CD4-positive, alpha-beta T cell (primary cell): Measurements from ENCODE around the gene PAAF1. TPM values are rescaled to one million over a fixed set of nuclear protein-coding genes. Genes with fewer than 3 reads are reported as not detected.

Experiments used
- ATAC-seq: fragments of 200-7000 bp; cut with Tn5 transposase; one replicate; pipeline ENCODE4 v1.10.0; 2022; ENCODE audit warnings: mild to moderate bottlenecking; ENCODE audit not compliant: poor library complexity
- CTCF ChIA-PET: fragments of 350-600 bp; sonication (Branson Sonifier 250); formaldehyde crosslinking; loops from one replicate; lab custom pipeline; 2021; ENCODE audit warnings: antibody characterized with exemption, inconsistent platforms; lab: Charles Lee
- POLR2A ChIA-PET: fragments of 350-600 bp; sonication (Branson Sonifier 250); formaldehyde crosslinking; loops from one replicate; lab custom pipeline; 2021; ENCODE audit warnings: antibody characterized with exemption, inconsistent platforms; lab: Charles Lee
- DNase-seq, 14 experiments: peaks; one replicate each; pipeline ENCODE4 v3.0.0-alpha.2; 2013 to 2020; ENCODE audit warnings: mixed read lengths in 2 of 14
- H3K27ac ChIP-seq, 2 donors: one replicate each; pipeline versions ENCODE4 v1.5.1 to v1.7.0; 2013; ENCODE audit warnings: low read length in 2 of 2, low read depth in 1 of 2, mild to moderate bottlenecking in 1 of 2
- H3K27me3 ChIP-seq, 2 experiments: 1 replicate in 1 of 2; 2 replicates in 1 of 2; pipeline versions ENCODE4 v1.6.1 to v1.7.0; 2013; ENCODE audit warnings: low read length in 2 of 2, control low read depth in 1 of 2, mild to moderate bottlenecking in 1 of 2, moderate library complexity in 1 of 2; ENCODE audit not compliant: insufficient read depth in 2 of 2, control insufficient read depth in 1 of 2
- H3K36me3 ChIP-seq: one replicate; pipeline ENCODE4 v1.6.1; 2013; ENCODE audit warnings: low read length, control low read depth; ENCODE audit not compliant: insufficient read depth
- H3K4me1 ChIP-seq: one replicate; pipeline ENCODE4 v1.6.1; 2013; ENCODE audit warnings: low read length, control low read depth; ENCODE audit not compliant: insufficient read depth
- H3K4me3 ChIP-seq: one replicate; pipeline ENCODE4 v1.5.1; 2013; ENCODE audit warnings: mild to moderate bottlenecking, low read length, moderate library complexity
- H3K9me3 ChIP-seq, 2 experiments: 1 replicate in 1 of 2; 2 replicates in 1 of 2; pipeline versions ENCODE4 v1.6.1 to v1.7.0; 2013; ENCODE audit warnings: low read length in 2 of 2, mild to moderate bottlenecking in 2 of 2, control low read depth in 1 of 2, moderate library complexity in 1 of 2; ENCODE audit not compliant: control insufficient read depth in 1 of 2, insufficient read depth in 1 of 2
- H3K27ac Mint-ChIP-seq: one replicate; pipeline ENCODE4 v1.8.0; 2020; ENCODE audit warnings: mixed read lengths
- H3K27me3 Mint-ChIP-seq: one replicate; pipeline ENCODE4 v1.8.0; 2021; ENCODE audit warnings: mixed read lengths
- H3K36me3 Mint-ChIP-seq: one replicate; pipeline ENCODE4 v1.8.0; 2021; ENCODE audit warnings: low read depth, mixed read lengths
- H3K4me1 Mint-ChIP-seq: one replicate; pipeline ENCODE4 v1.8.0; 2021; ENCODE audit warnings: low read depth, mixed read lengths
- H3K4me3 Mint-ChIP-seq: one replicate; pipeline ENCODE4 v1.8.0; 2020; ENCODE audit warnings: mild to moderate bottlenecking, mixed read lengths
- H3K9me3 Mint-ChIP-seq: one replicate; pipeline ENCODE4 v1.8.0; 2020; ENCODE audit warnings: mixed read lengths
- CTCF ChIP-seq: fragments of 200-600 bp; IDR thresholded peaks from one replicate; pipeline ENCODE4 v1.8.0; 2022; ENCODE audit warnings: antibody characterized with exemption, mild to moderate bottlenecking
- intact Hi-C, 2 experiments: fragments of 100-400 bp; cut with DNase I in 1 of 2; cut with micrococcal nuclease in 1 of 2; formaldehyde crosslinking; loops; one replicate each; pipeline versions ENCODE4 v1.15.1 to v1.9.0; 2023 to 2025; cut with DNase I, micrococcal nuclease
- total RNA-seq, 174 experiments: library from RNA in 2 of 174; stranded (reverse) in 2 of 174; gene quantifications; one replicate each; pipeline ENCODE4 v1.2.3 and lab custom pipeline; 2021 to 2026

PAAF1 gene
- total RNA-seq, 2 experiments from 2014 or later = 6.2 to 7.6 TPM

DNA sequence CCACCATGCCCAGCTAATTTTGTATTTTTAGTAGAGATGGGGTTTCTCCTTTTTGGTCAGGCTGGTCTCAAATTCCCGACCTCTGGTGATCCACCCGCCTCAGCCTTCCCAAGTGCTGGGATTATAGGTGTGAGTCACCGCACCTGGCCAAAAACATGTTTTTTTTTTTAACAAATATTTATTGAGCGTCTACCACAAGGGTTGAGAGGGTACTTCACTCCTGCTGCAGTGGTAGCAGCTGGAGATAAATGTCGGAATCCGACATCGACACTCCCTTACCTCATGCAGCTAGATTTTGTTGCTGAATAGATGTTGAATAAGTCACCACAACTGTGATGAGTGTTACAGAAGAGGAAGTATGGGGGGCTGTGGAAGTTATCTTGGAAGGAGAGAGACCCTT is 75.0 kb downstream of the PAAF1 start:
- H3K4me3 ChIP-seq = no peak overlapping the region
- no peaks in the 10 kb centered on the region for H3K9me3 ChIP-seq
- no peaks in the 10 kb centered on the region for H3K4me1 ChIP-seq
- Mint-ChIP-seq H3K27ac (no peak overlapping the region), H3K4me3 (no peak overlapping the region), H3K9me3 (no peaks in the 10 kb centered on the region), H3K27me3 (peaks cover 10% of the 10 kb centered on the region), H3K36me3 (no peaks in the 10 kb centered on the region), H3K4me1 (no peaks in the 10 kb centered on the region)
- no peak for DNase-seq
- intact Hi-C loops = no loop called here
- H3K27ac ChIP-seq = no peak overlapping the region
- H3K36me3 ChIP-seq = no peaks in the 10 kb centered on the region
- POLR2A ChIA-PET = no interaction called here
- no peak for ATAC-seq
- CTCF ChIA-PET = no interaction called here
- no peaks in the 10 kb centered on the region for H3K27me3 ChIP-seq
- TF ChIP-seq CTCF = no peak

- Histone ChIP-seq H3K36me3 (no peaks in the 10 kb centered on the region), H3K4me3 (no peak overlapping the region), H3K27me3 (no peaks in the 10 kb centered on the region), H3K4me1 (peaks cover 3% of the 10 kb centered on the region), H3K9me3 (no peaks in the 10 kb centered on the region), H3K27ac (no peak overlapping the region)
- H3K36me3 Mint-ChIP-seq = no peaks in the 10 kb centered on the region
- POLR2A ChIA-PET = interaction anchor here (0.9 to 1.1 kb wide), 2 partner anchors 10 to 214 kb away, joined by 3 to 5 read pairs; partner anchors contain the start of genes C2CD3 and PPME1
- ATAC-seq (no peak), DNase-seq (no peak)
- no peak overlapping the region for H3K27ac Mint-ChIP-seq
- CTCF ChIA-PET = interaction anchor here (1.0 kb wide), 1 partner anchor 95 kb away, joined by 3 read pairs; no protein-coding TSS in a partner anchor
- peaks cover 15% of the 10 kb centered on the region for H3K27me3 Mint-ChIP-seq
- no peak overlapping the region for H3K4me3 Mint-ChIP-seq
- H3K4me1 Mint-ChIP-seq = peaks cover 5% of the 10 kb centered on the region
- H3K9me3 Mint-ChIP-seq = no peaks in the 10 kb centered on the region
- intact Hi-C loops = no loop called here
- no peak for TF ChIP-seq CTCF
These were observed 80.3 kb downstream of the PAAF1 start for GRCh38 chr11:73956876-73957653.

- H3K4me1 Mint-ChIP-seq = peaks cover 5% of the 10 kb centered on the region
- Histone ChIP-seq H3K27me3 (no peaks in the 10 kb centered on the region), H3K4me1 (peaks cover 3% of the 10 kb centered on the region), H3K27ac (no peak overlapping the region), H3K9me3 (no peaks in the 10 kb centered on the region), H3K4me3 (no peak overlapping the region), H3K36me3 (no peaks in the 10 kb centered on the region)
- DNase-seq (no peak), ATAC-seq (no peak)
- intact Hi-C loops = no loop called here
- no peak overlapping the region for H3K4me3 Mint-ChIP-seq
- H3K36me3 Mint-ChIP-seq = no peaks in the 10 kb centered on the region
- H3K27ac Mint-ChIP-seq = no peak overlapping the region
- ChIA-PET POLR2A (interaction anchor here (1.1 kb wide), 1 partner anchor 9 kb away, joined by 5 read pairs; no protein-coding TSS in a partner anchor), CTCF (interaction anchor here (1.0 kb wide), 1 partner anchor 95 kb away, joined by 3 read pairs; no protein-coding TSS in a partner anchor)
- H3K27me3 Mint-ChIP-seq = peaks cover 15% of the 10 kb centered on the region
- H3K9me3 Mint-ChIP-seq = no peaks in the 10 kb centered on the region
- no peak for TF ChIP-seq CTCF
These were observed 81.0 kb downstream of the PAAF1 start for GRCh38 chr11:73957654-73958361.
